Activated CD4-positive, alpha-beta memory T cell treated with anti-CD3 and anti-CD28 coated beads for 36 hours (primary cell): ENCODE results near the gene ELAVL4. TPM values are rescaled to one million over a fixed set of nuclear protein-coding genes. Genes with fewer than 3 reads are reported as not detected.

Experiments
- CTCF ChIA-PET: fragments of 350-600 bp; sonication (Branson Sonifier 250); formaldehyde crosslinking; loops from one replicate; lab custom pipeline; 2021; ENCODE audit warnings: antibody characterized with exemption, inconsistent platforms; lab: Charles Lee
- POLR2A ChIA-PET: fragments of 350-600 bp; sonication (Branson Sonifier 250); formaldehyde crosslinking; loops from one replicate; lab custom pipeline; 2021; ENCODE audit warnings: antibody characterized with exemption; lab: Charles Lee
- DNase-seq: peaks from one replicate; pipeline ENCODE4 v3.0.0-alpha.2; 2020
- H3K27ac Mint-ChIP-seq: one replicate; pipeline ENCODE4 v1.8.0; 2021; ENCODE audit warnings: mixed read lengths
- H3K27me3 Mint-ChIP-seq: one replicate; pipeline ENCODE4 v1.8.0; 2021; ENCODE audit warnings: mixed read lengths
- H3K36me3 Mint-ChIP-seq: one replicate; pipeline ENCODE4 v1.8.0; 2021; ENCODE audit warnings: mixed read lengths
- H3K4me1 Mint-ChIP-seq: one replicate; pipeline ENCODE4 v1.8.0; 2021; ENCODE audit warnings: low read depth, mixed read lengths
- H3K4me3 Mint-ChIP-seq: one replicate; pipeline ENCODE4 v1.8.0; 2021; ENCODE audit warnings: mild to moderate bottlenecking, mixed read lengths
- H3K9me3 Mint-ChIP-seq: one replicate; pipeline ENCODE4 v1.8.0; 2021; ENCODE audit warnings: mixed read lengths
- intact Hi-C: fragments of 100-400 bp; cut with micrococcal nuclease; formaldehyde crosslinking; loops from one replicate; pipeline ENCODE4 v1.15.1; 2023
- total RNA-seq, 2 experiments: library from RNA; stranded (reverse); gene quantifications; one replicate each; pipeline ENCODE4 v1.2.3, GENCODE V29; 2021

The ELAVL4 gene
- total RNA-seq, 2 experiments from 2014 or later = not detected

DNA sequence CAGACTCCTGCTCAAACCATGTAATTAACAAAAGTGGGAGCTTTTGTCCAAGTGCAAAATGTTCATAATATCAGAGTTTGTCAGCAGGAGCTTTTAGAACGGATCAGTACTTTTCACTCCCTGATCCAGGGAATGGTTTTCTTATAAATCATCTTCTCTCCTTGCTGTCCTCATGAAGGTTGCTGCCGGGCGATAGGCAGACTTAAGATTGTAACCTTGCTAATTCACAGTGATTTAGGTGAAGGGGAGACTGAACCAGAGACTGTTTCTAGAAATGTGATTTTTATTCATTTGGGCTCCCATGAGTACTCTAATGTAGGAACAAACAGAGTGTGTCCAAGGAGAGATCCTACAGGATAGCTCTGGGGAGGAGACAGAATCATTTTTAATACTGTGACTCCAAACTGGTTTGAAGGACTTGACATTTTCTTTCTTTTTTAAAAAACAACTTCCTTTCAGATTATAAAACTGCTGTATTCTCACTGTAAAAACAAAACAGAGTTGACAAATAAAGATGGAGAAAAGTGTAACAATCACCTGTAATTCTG, 23.7 kb downstream of the ELAVL4 start:
- peaks cover 3% of the 10 kb centered on the region for H3K27me3 Mint-ChIP-seq
- H3K4me1 Mint-ChIP-seq = no peaks in the 10 kb centered on the region
- ChIA-PET CTCF (no interaction called here), POLR2A (no interaction called here)
- no peak overlapping the region for H3K27ac Mint-ChIP-seq
- no peak overlapping the region for H3K4me3 Mint-ChIP-seq
- no peaks in the 10 kb centered on the region for H3K9me3 Mint-ChIP-seq
- intact Hi-C loops = no loop called here
- no peak for DNase-seq
- no peaks in the 10 kb centered on the region for H3K36me3 Mint-ChIP-seq

- CTCF ChIA-PET = no interaction called here
- Mint-ChIP-seq H3K27me3 (peaks cover 7% of the 10 kb centered on the region), H3K27ac (no peak overlapping the region), H3K9me3 (no peaks in the 10 kb centered on the region), H3K4me3 (no peak overlapping the region), H3K4me1 (no peaks in the 10 kb centered on the region), H3K36me3 (no peaks in the 10 kb centered on the region)
- POLR2A ChIA-PET = no interaction called here
- intact Hi-C loops = no loop called here
- DNase-seq = no peak
These were observed 27.0 kb downstream of the ELAVL4 start for GRCh38 chr1:50135716-50136115.

DNA sequence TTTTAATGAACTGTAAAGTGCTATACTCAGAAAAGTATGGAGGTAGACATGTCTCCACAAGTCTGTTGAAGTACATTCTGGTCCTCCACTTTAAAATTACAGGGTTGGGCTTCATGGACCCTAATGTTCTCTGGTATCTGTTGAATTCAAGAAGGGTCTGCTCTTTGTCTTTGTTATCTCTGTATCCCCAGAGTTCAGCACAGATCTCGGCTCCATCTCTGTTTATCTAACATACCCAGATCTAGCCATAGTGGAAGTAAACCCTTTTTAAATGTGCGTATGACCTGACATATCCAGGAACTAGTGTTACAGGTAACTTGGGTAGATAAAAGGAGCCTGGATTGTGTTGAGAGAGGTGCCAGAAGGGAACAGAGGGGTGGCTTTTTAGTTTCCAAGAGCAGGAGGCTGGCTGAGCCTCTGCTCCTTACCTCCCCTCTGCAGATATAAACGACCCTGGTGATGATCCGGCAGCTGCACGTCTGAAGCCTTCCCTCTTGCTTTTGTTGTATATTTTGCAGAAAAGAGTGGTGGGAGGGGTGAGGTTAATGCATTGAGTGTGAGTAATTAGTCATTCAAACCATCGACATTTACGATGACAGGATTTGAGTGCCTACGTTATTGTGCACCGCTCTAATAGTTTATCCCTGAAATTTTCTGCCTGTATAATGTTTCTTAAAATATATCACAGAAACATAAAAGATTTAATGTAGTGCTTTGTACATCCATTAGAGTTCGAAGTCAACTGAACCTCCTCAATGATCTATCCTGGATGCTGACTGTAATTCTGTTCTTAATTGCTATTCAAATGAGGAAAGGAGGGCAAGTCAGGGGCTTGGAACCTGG, 30.8 kb downstream of the ELAVL4 start:
- H3K4me3 Mint-ChIP-seq = no peak overlapping the region
- POLR2A ChIA-PET = no interaction called here
- intact Hi-C loops = no loop called here
- peaks cover 11% of the 10 kb centered on the region for H3K27me3 Mint-ChIP-seq
- CTCF ChIA-PET = no interaction called here
- no peaks in the 10 kb centered on the region for H3K9me3 Mint-ChIP-seq
- no peaks in the 10 kb centered on the region for H3K36me3 Mint-ChIP-seq
- no peaks in the 10 kb centered on the region for H3K4me1 Mint-ChIP-seq
- H3K27ac Mint-ChIP-seq = no peak overlapping the region
- no peak for DNase-seq

- no peaks in the 10 kb centered on the region for H3K9me3 Mint-ChIP-seq
- intact Hi-C loops = no loop called here
- H3K27ac Mint-ChIP-seq = no peak overlapping the region
- ChIA-PET CTCF (no interaction called here), POLR2A (no interaction called here)
- H3K27me3 Mint-ChIP-seq = peaks cover 10% of the 10 kb centered on the region
- no peak overlapping the region for H3K4me3 Mint-ChIP-seq
- no peak for DNase-seq
- H3K36me3 Mint-ChIP-seq = no peaks in the 10 kb centered on the region
- no peaks in the 10 kb centered on the region for H3K4me1 Mint-ChIP-seq
These were observed 31.4 kb downstream of the ELAVL4 start for GRCh38 chr1:50140182-50140447.

GRCh38 chr1:50147191-50147850, 38.6 kb downstream of the ELAVL4 start:
- POLR2A ChIA-PET = no interaction called here
- no peak for DNase-seq
- Mint-ChIP-seq H3K27ac (no peak overlapping the region), H3K4me1 (no peaks in the 10 kb centered on the region), H3K4me3 (no peak overlapping the region), H3K36me3 (no peaks in the 10 kb centered on the region), H3K9me3 (no peaks in the 10 kb centered on the region), H3K27me3 (peaks cover 10% of the 10 kb centered on the region)
- intact Hi-C loops = no loop called here
- CTCF ChIA-PET = no interaction called here

DNA sequence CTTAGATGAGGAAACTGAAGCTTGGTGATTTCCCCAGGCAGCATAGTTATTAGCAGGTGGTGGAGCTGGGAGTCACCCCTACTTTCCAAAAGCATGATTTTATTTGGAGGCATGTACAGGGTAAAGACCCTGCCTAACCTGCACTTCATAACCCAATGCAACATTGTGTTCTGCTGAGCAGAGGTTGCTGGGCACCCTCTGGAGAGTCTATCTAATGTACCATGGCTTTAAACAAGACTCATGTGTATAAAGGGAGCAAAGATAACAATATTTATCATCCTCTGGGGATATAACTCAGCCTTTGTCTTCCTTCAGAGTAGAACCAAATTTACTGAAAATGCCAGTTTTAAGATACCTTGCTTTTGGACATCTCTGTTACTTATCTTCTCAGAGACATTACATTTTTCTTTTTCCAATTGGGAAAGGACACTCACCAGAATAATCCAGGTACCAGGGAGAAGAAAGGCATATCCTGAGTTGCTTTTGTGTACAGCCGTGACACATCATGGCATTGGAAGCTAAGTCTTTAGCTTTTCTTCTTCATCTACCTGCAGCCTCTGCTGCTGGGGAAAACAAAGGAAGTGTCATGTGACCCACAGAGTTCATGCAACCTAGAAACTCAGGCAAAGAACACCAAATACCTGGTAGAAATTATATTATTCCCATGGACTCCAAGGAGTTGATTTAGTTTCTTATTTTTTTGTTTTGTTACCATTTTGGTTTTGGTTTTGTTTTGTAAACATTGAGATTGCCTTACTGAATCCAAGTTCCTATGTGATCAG, 39.6 kb downstream of the ELAVL4 start:
- H3K4me1 Mint-ChIP-seq = no peaks in the 10 kb centered on the region
- DNase-seq = no peak
- intact Hi-C loops = no loop called here
- H3K9me3 Mint-ChIP-seq = no peaks in the 10 kb centered on the region
- POLR2A ChIA-PET = no interaction called here
- no peak overlapping the region for H3K27ac Mint-ChIP-seq
- no peaks in the 10 kb centered on the region for H3K36me3 Mint-ChIP-seq
- CTCF ChIA-PET = no interaction called here
- H3K4me3 Mint-ChIP-seq = no peak overlapping the region
- H3K27me3 Mint-ChIP-seq = peaks cover 4% of the 10 kb centered on the region

DNA sequence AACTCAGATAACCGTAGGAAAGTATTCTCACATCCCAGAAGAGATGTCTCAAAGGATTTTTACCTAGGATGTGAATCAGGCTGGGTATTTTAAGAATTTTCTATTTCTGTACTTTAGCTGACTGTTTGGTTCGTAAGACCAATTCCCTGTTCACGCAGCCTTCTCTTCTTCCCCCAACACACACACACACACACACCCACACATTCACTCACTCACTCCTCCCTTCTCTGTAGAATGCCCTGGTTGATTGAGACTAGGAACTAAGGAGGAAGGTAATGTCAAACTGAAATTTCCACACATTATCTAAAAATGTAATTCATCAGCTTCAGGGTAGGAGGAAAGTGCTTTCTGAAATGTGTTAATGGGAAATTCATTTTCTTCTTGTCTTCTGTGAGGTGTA, 43.5 kb downstream of the ELAVL4 start:
- ChIA-PET POLR2A (no interaction called here), CTCF (no interaction called here)
- Mint-ChIP-seq H3K27me3 (no peaks in the 10 kb centered on the region), H3K27ac (no peak overlapping the region), H3K4me3 (no peak overlapping the region), H3K9me3 (no peaks in the 10 kb centered on the region), H3K4me1 (no peaks in the 10 kb centered on the region), H3K36me3 (no peaks in the 10 kb centered on the region)
- DNase-seq = no peak
- intact Hi-C loops = no loop called here

DNA sequence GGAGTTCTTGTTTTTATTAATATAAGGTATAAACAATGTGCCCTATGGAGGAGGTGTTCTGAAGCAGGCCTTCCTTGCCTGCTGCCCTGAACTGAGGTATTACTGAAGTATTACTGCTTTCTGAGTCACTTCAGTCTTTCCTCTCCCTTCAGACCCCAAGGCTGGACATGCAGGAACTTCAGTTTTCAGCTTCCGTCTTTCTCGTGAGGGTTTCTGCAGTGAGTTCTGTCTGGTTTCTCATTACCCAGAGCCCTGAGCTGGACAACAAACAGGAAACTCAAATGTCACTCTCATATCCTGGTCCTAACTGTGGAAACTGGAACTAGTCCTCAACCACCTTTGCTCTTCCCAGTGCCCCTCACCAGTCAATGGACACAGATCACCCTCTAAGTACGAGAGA, 46.8 kb downstream of the ELAVL4 start:
- Mint-ChIP-seq H3K4me1 (no peaks in the 10 kb centered on the region), H3K4me3 (no peak overlapping the region), H3K9me3 (no peaks in the 10 kb centered on the region), H3K36me3 (no peaks in the 10 kb centered on the region), H3K27ac (no peak overlapping the region), H3K27me3 (no peaks in the 10 kb centered on the region)
- ChIA-PET CTCF (no interaction called here), POLR2A (no interaction called here)
- no peak for DNase-seq
- intact Hi-C loops = no loop called here

DNA sequence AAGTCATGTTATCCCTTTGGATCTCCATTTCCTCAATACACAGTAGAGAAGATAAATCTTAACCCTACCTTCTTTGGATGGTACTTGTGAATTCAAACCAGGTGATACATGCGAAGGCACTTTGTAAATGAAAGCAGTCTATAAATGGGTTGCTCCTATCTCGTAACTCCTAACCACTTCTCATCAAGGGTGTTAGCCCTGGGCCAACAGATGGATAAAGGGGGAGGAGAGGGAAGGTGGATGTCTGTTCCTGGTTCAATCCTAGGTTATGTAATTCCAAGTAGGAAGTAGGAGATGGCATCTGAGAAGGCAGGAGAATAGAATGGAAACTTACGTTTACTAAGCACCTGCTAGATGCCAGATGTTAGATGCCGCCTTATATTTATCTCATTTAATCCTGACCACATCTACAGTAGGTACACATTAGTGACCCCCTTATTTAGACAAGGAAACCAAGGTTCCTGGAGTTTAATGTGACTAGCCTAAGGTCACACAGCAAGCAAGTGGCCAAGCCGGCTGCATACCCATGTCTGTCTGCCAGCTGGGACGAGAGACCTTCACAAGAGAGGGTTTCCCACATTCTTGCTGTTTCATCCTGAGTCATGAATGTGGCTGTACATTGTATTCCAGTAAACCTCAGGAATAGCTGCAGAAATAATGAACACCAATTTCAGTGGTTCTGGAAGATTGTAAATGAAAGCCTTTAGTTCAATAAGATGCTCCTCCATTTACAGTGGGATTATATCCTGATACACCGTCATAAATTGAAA, 47.7 kb downstream of the ELAVL4 start:
- CTCF ChIA-PET = interaction anchor here (1.3 kb wide), 1 partner anchor 177 kb away, joined by 3 read pairs; no protein-coding TSS in a partner anchor
- H3K9me3 Mint-ChIP-seq = no peaks in the 10 kb centered on the region
- POLR2A ChIA-PET = no interaction called here
- intact Hi-C loops = no loop called here
- no peaks in the 10 kb centered on the region for H3K4me1 Mint-ChIP-seq
- no peak overlapping the region for H3K27ac Mint-ChIP-seq
- no peak overlapping the region for H3K4me3 Mint-ChIP-seq
- no peaks in the 10 kb centered on the region for H3K27me3 Mint-ChIP-seq
- DNase-seq = no peak
- H3K36me3 Mint-ChIP-seq = no peaks in the 10 kb centered on the region

DNA sequence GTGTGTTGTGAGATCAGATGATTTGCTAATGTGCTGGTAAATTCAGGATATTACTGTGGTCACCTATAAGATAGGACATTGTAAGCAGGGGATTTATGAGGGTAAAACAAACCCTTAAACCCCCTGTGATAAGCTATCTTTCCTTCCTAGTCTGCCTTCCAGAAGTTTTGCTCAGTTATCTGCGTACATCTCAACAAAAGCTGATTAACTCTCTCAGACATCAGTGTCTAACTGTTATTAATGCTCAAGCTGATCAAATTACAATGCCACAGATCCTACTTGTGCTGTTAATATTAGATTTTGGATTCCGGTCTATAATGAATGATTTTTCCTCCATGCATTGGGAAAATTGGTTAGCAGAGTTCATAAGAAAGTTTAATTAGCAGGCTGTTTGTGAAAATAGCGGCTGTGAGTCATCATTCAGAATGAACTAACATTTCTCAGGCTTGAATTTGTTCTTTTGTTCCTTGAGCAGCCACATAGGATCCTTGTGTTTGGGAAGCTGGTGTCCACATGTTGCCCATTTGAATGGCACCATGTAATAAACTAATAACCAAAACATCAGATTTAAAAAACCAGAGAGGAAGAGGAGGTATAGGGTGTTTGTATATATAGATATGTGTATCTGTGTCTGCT, 48.7 kb downstream of the ELAVL4 start:
- Mint-ChIP-seq H3K4me3 (no peak overlapping the region), H3K36me3 (no peaks in the 10 kb centered on the region), H3K27me3 (no peaks in the 10 kb centered on the region), H3K27ac (no peak overlapping the region), H3K9me3 (no peaks in the 10 kb centered on the region), H3K4me1 (no peaks in the 10 kb centered on the region)
- POLR2A ChIA-PET = no interaction called here
- intact Hi-C loops = no loop called here
- DNase-seq = no peak
- CTCF ChIA-PET = interaction anchor here (1.3 kb wide), 1 partner anchor 176 kb away, joined by 3 read pairs; no protein-coding TSS in a partner anchor

DNA sequence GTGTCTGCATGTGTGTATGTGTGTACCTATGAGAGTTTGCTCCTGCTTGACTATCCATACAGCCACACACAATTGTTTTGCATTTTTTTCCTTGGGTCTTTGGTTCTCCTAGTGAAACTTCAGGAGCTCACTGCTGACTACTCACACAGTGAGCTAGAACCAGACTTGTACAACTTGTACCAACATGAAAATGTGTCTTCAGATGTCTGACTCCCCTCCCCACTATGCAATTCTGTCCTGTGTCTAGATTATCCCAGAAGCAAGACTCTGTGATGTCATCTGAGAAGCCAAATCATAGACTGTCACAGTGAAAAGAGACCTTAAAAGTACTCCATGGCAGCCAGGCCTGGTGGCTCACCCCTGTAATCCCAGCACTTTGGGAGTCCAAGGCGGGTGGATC, 49.7 kb downstream of the ELAVL4 start:
- no peak overlapping the region for H3K4me3 Mint-ChIP-seq
- intact Hi-C loops = no loop called here
- no peaks in the 10 kb centered on the region for H3K9me3 Mint-ChIP-seq
- no peak overlapping the region for H3K27ac Mint-ChIP-seq
- no peaks in the 10 kb centered on the region for H3K27me3 Mint-ChIP-seq
- ChIA-PET POLR2A (no interaction called here), CTCF (no interaction called here)
- H3K4me1 Mint-ChIP-seq = no peaks in the 10 kb centered on the region
- DNase-seq = no peak
- H3K36me3 Mint-ChIP-seq = no peaks in the 10 kb centered on the region
